ENCODE measurements around the gene RDH12.

DNA sequence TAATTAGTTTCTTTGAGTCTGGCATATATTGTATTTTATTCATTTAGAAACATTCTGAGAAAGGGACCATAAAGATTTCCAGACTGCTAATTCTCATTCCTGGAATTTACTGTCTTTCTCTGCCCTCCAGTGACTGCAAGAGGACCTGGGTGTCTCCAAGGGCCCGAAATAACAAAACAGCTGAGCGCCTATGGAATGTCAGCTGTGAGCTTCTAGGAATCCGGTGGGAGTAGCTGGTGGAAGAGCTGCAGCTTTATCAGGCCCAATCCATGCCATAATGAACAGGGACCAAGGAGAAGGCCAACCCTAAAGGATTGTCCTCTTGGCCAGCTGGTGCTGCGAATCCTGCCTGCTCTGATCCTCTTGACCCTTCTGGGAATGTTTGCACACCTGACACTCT, 31.9 kb downstream of the RDH12 start:
- TF ChIP-seq POLR2AphosphoS5 (IDR thresholded peaks at IDR 0.05; ENCODE audit: low read depth), result no peak
- TF ChIP-seq, protein P1, sequence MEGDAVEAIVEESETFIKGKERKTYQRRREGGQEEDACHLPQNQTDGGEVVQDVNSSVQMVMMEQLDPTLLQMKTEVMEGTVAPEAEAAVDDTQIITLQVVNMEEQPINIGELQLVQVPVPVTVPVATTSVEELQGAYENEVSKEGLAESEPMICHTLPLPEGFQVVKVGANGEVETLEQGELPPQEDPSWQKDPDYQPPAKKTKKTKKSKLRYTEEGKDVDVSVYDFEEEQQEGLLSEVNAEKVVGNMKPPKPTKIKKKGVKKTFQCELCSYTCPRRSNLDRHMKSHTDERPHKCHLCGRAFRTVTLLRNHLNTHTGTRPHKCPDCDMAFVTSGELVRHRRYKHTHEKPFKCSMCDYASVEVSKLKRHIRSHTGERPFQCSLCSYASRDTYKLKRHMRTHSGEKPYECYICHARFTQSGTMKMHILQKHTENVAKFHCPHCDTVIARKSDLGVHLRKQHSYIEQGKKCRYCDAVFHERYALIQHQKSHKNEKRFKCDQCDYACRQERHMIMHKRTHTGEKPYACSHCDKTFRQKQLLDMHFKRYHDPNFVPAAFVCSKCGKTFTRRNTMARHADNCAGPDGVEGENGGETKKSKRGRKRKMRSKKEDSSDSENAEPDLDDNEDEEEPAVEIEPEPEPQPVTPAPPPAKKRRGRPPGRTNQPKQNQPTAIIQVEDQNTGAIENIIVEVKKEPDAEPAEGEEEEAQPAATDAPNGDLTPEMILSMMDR (IDR thresholded peaks at IDR 0.05; ENCODE audit: insufficient read depth, low read length), result no peak
- TF ChIP-seq GABPA (IDR thresholded peaks at IDR 0.05; ENCODE audit: low read depth), result no peak
- no peak for TF ChIP-seq SPI1 (IDR thresholded peaks at IDR 0.05; ENCODE audit: borderline replicate concordance, low read depth)
- TF ChIP-seq, protein P2, sequence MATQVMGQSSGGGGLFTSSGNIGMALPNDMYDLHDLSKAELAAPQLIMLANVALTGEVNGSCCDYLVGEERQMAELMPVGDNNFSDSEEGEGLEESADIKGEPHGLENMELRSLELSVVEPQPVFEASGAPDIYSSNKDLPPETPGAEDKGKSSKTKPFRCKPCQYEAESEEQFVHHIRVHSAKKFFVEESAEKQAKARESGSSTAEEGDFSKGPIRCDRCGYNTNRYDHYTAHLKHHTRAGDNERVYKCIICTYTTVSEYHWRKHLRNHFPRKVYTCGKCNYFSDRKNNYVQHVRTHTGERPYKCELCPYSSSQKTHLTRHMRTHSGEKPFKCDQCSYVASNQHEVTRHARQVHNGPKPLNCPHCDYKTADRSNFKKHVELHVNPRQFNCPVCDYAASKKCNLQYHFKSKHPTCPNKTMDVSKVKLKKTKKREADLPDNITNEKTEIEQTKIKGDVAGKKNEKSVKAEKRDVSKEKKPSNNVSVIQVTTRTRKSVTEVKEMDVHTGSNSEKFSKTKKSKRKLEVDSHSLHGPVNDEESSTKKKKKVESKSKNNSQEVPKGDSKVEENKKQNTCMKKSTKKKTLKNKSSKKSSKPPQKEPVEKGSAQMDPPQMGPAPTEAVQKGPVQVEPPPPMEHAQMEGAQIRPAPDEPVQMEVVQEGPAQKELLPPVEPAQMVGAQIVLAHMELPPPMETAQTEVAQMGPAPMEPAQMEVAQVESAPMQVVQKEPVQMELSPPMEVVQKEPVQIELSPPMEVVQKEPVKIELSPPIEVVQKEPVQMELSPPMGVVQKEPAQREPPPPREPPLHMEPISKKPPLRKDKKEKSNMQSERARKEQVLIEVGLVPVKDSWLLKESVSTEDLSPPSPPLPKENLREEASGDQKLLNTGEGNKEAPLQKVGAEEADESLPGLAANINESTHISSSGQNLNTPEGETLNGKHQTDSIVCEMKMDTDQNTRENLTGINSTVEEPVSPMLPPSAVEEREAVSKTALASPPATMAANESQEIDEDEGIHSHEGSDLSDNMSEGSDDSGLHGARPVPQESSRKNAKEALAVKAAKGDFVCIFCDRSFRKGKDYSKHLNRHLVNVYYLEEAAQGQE (IDR thresholded peaks at IDR 0.05; ENCODE audit: insufficient replicate concordance, low read depth), result no peak
